SH-SY5Y (cell line): ENCODE measurements around the gene CPNE4.

Source experiments
- GATA2 ChIP-seq: IDR thresholded peaks from 2 replicates; pipeline ENCODE4 v1.6.1; 2011; ENCODE audit warnings: mild to moderate bottlenecking, low read depth, low read length
- GATA3 ChIP-seq: IDR thresholded peaks from 2 replicates; pipeline ENCODE4 v1.6.1; 2011; ENCODE audit warnings: low read depth, mild to moderate bottlenecking, low read length, moderate library complexity

- TF ChIP-seq GATA2 (no peak), GATA3 (no peak)
These were observed 127.0 kb downstream of the CPNE4 start for GRCh38 chr3:131907796-131908195.
